Progenitor cell of endocrine pancreas (in vitro differentiated cells): Measurements from ENCODE around the gene LPCAT1. TPM values are rescaled to one million over a fixed set of nuclear protein-coding genes. Genes with fewer than 3 reads are reported as not detected.
"Not testable (repeated sequence)": the region's sequence is repeated elsewhere in the genome, so short reads cannot be mapped to it uniquely, and the experiment has no call there.

Experiments
- DNase-seq: peaks from one replicate; pipeline ENCODE4 v3.0.0; 2021; ENCODE audit warnings: low spot score; ENCODE audit not compliant: unreplicated experiment
- H3K27ac Mint-ChIP-seq: 2 replicates; pipeline ENCODE4 v1.8.0; 2021; ENCODE audit warnings: mild to moderate bottlenecking, moderate library complexity, mixed read lengths
- H3K27me3 Mint-ChIP-seq: 2 replicates; pipeline ENCODE4 v1.8.0; 2021; ENCODE audit warnings: mixed read lengths
- H3K36me3 Mint-ChIP-seq: 2 replicates; pipeline ENCODE4 v1.8.0; 2022; ENCODE audit warnings: mixed read lengths; ENCODE audit not compliant: insufficient read depth
- H3K4me1 Mint-ChIP-seq: 2 replicates; pipeline ENCODE4 v1.8.0; 2021; ENCODE audit warnings: low read depth, mixed read lengths
- H3K4me3 Mint-ChIP-seq: 2 replicates; pipeline ENCODE4 v1.8.0; 2021; ENCODE audit warnings: low read depth, mild to moderate bottlenecking, moderate library complexity, mixed read lengths
- H3K9me3 Mint-ChIP-seq: 2 replicates; pipeline ENCODE4 v1.8.0; 2021; ENCODE audit warnings: low read depth, mixed read lengths
- total RNA-seq: library from RNA; stranded (reverse); gene quantifications from 2 replicates; pipeline ENCODE4 v1.2.1, GENCODE V29; 2021
- TF ChIP-seq, protein P1 (sequence below): fragments of 200-600 bp; sonication (generic); IDR thresholded peaks from one replicate; pipeline ENCODE4 v1.5.0; 2021; ENCODE audit warnings: antibody characterized with exemption, mild to moderate bottlenecking; ENCODE audit not compliant: unreplicated experiment

LPCAT1 gene
- total RNA-seq, 1 donor from 2014 or later = 73.3 TPM

DNA sequence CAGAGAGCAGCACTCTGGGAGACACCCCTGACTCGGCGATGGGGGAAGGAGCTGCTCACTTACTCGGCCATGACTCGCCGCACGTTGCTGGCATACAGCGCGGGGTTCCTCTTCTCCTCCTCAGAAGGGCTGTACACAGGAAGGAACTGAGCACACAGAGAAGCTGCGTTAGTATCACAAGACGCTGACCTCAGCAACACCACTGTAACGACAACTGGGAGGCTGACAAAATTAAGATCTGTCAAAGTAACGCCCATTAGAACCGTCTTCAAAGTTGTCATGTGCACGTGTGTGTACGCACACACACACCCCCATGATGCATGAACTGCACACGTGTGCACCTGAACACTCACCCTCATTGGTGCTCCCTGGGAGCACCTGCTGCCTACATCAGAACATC, 46.4 kb downstream of the LPCAT1 start:
- no peak for DNase-seq
- Mint-ChIP-seq H3K36me3 (peaks cover 9% of the 10 kb centered on the region), H3K27ac (no peak overlapping the region), H3K9me3 (no peaks in the 10 kb centered on the region), H3K27me3 (no peaks in the 10 kb centered on the region), H3K4me1 (no peaks in the 10 kb centered on the region), H3K4me3 (no peak overlapping the region)
- TF ChIP-seq, protein P1, sequence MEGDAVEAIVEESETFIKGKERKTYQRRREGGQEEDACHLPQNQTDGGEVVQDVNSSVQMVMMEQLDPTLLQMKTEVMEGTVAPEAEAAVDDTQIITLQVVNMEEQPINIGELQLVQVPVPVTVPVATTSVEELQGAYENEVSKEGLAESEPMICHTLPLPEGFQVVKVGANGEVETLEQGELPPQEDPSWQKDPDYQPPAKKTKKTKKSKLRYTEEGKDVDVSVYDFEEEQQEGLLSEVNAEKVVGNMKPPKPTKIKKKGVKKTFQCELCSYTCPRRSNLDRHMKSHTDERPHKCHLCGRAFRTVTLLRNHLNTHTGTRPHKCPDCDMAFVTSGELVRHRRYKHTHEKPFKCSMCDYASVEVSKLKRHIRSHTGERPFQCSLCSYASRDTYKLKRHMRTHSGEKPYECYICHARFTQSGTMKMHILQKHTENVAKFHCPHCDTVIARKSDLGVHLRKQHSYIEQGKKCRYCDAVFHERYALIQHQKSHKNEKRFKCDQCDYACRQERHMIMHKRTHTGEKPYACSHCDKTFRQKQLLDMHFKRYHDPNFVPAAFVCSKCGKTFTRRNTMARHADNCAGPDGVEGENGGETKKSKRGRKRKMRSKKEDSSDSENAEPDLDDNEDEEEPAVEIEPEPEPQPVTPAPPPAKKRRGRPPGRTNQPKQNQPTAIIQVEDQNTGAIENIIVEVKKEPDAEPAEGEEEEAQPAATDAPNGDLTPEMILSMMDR = no peak

DNA sequence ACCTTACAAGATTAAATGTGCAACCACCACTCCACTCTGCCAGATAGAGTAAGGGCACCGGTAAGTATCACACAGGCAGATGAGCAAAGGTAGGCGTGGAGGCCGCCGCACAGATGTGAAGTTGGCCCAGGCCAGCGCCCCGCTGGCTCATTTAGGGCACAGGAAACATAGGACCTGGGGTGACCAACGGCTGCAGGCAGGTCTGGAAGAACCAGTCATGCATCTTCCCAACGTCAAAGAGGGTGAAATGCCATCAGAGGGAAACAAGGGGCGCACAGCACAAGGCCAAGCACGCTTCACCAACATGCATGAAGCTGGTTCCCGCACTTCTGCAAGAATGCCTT, 46.8 kb downstream of the LPCAT1 start:
- Mint-ChIP-seq H3K36me3 (peaks cover 9% of the 10 kb centered on the region), H3K4me1 (no peaks in the 10 kb centered on the region), H3K27ac (no peak overlapping the region), H3K27me3 (no peaks in the 10 kb centered on the region), H3K4me3 (no peak overlapping the region), H3K9me3 (no peaks in the 10 kb centered on the region)
- TF ChIP-seq, protein P1 = no peak
- no peak for DNase-seq

DNA sequence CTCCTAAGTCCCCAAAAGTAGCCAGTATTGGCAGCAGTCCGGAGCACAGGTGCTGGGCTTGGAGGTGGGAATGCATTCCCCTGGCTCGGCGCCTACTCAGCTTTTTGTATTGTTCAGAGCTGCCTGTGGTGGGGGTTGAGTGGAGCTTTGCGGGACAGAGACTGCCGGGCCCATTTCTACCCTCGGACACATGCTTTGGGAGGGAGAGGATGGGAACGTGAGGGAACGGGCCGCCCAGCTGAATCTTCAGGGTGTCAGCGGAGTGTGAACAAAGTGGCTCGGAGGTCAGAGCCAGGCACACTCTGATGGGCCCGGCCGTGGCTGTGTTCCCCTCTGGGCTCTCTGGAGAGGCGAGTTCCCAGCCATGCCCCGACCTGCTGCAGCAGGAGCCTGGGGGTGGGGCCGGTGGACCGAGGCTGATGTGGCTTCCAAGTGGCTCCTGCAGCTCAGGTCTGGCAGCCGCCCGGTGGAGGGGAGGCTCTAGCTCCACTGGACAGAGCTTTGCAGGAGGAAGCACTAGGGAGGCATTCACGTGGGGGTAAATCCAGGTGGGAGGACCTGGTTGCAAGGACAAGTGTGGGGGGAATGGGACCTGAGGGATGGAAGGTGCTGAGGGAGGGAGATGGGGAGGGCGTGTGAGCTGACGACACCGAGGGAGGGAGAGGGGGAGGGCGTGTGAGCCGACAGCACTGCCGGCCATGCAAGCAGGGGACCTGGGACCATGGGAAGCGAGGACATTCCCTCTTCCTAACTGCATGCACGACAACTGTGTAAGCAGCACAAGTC, 47.4 kb downstream of the LPCAT1 start:
- Mint-ChIP-seq H3K27me3 (no peaks in the 10 kb centered on the region), H3K4me1 (no peaks in the 10 kb centered on the region), H3K27ac (no peak overlapping the region), H3K4me3 (no peak overlapping the region), H3K36me3 (peaks cover 10% of the 10 kb centered on the region), H3K9me3 (no peaks in the 10 kb centered on the region)
- no peak for DNase-seq
- TF ChIP-seq, protein P1 = no peak

DNA sequence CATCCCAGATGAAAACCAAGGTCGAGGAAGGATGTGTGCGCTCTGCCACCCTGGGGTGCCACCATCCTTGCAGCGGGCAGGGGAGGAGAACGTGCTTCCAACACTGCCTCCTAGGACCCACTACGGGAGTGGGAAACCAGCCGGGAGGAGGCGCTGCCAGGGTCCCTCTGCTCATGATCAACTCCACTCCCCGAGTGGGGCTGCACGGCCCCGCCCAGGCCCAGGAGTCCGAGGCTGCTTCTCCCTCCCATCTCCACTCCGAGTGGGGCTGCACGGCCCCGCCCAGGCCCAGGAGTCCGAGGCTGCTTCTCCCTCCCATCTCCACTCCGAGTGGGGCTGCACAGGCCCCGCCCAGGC, 48.2 kb downstream of the LPCAT1 start:
- DNase-seq, H3K9me3 Mint-ChIP-seq, H3K4me1 Mint-ChIP-seq, H3K27me3 Mint-ChIP-seq, H3K36me3 Mint-ChIP-seq, H3K27ac Mint-ChIP-seq, H3K4me3 Mint-ChIP-seq: not testable (repeated sequence)

DNA sequence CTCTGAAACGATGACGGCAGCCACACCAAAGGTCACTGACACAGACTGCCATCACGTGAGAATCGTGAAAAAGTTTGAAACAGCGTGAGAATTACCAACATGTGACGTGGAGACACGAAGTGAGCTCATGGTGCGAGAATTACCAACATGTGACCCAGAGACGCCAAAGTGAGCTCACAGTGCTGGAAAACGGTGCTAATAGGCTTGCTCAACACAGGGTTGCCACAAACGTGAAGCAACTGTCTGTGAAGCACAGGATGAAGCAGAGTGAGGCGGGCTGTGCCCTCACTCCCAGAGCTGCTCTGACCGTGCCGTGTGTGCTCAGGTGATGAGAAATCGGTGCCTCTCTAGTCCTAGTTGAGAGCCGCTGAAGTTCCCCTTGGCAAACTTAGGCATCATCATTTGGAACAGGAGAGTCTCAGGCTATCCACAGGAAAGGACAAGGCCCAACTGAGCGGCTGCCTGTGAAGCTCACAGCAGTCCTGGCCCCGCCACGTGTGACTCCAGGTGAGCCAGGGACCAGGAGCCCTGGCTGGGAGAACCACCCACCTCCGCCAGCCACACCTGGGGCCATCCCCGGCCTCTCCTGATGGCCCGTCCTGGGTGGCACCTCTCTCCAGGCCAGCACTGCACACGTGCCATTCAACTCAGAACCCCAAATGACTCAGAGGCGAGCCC, 48.8 kb downstream of the LPCAT1 start:
- Mint-ChIP-seq H3K27ac (no peak overlapping the region), H3K4me1 (no peaks in the 10 kb centered on the region), H3K4me3 (no peak overlapping the region), H3K36me3 (peaks cover 8% of the 10 kb centered on the region), H3K27me3 (no peaks in the 10 kb centered on the region), H3K9me3 (no peaks in the 10 kb centered on the region)
- DNase-seq = no peak
- TF ChIP-seq, protein P1 = no peak
